KBM-7 (cell line): ENCODE data around the gene SORD.

ENCODE experiments used
- DNase-seq: peaks from one replicate; pipeline ENCODE4 v3.0.0-alpha.2; 2015
- in situ Hi-C: fragments of 300-500 bp; cut with MboI; formaldehyde crosslinking; loops from 2 replicates; pipeline ENCODE4 v1.14.3; 2020; ENCODE audit warnings: low sequenced_read_pairs, low pct_unique_long_range_greater_than_20kb, mixed read lengths

Gene SORD

DNA sequence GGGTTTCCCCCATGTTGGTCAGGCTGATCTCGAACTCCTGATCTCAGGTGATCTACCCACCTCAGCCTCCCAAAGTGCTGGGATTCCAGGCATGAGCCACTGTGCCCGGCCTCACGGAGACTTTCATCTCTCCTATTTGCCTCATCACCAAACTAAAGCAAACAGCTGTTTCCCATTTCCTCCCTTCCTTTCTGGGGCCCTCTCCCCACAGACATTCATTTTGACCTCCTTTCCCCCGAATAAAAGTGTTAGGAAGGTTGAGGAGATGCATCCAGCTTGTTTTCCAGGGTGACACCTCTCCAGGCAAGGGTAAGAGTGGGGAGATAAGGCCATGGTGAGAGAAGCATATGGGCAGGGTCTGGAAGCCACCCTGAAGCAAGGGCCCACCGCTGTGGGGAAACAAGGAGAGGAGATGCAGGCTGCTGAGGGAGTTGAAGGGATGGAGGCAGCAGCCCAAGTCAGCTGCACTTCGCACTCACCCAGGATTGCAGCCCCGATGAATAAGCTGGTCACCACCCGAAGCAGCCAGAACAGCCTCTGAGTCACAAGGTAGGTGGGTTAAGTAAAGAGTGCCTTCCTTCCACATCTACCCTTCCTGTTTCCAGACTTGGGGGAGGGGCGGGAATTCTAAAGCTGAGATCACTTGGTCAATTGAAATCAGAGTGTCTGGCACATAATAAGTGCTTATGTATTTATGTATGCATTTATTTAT, 98.9 kb downstream of the SORD start:
- in situ Hi-C loops = loop anchor here (25.0 kb wide), 1 partner anchor 160 kb away; the partner anchor contains the start of gene TERB2
- DNase-seq = no peak

DNA sequence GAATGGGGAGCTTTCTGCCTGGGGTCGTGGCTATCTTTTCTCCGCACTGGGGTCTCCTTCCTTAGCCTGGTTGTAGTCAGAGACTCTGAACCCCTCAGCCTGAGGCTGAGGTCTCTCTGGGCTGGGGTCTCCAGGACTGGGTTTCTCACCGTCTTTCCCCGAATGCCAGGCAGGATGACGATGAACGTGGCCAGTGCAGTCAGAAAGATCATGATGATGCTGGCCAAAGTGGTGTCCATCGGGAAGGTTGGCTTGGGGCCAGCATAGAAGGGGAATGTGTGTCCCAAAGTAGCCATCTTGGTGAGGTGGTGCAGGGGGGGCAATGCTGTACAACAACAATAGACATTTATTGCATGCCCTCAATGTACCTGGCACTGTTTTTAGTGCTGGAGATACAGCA, 99.7 kb downstream of the SORD start:
- DNase-seq = no peak
- in situ Hi-C loops = loop anchor here (25.0 kb wide), 1 partner anchor 160 kb away; the partner anchor contains the start of gene TERB2

DNA sequence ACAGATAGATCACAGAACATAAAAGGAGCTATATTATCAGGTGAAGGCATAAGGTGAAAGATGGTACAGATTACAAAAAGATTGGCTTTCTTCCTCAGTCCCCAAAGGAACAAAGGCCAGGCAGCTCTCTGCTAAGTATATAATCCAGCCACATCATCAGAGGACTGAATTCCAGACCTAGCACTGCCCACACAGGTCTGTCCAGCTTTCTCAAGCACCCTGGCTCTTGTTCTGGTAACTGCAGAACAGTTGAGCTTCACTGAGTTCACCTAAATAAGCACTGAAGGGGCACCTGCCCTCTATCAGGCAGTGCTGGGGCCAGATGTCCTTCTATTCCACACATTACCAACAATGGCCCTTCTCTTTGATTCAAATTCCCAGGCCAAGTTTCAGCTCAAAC, 100.4 kb downstream of the SORD start:
- no peak for DNase-seq
- in situ Hi-C loops = loop anchor here (25.0 kb wide), 1 partner anchor 161 kb away; the partner anchor contains the start of gene TERB2

DNA sequence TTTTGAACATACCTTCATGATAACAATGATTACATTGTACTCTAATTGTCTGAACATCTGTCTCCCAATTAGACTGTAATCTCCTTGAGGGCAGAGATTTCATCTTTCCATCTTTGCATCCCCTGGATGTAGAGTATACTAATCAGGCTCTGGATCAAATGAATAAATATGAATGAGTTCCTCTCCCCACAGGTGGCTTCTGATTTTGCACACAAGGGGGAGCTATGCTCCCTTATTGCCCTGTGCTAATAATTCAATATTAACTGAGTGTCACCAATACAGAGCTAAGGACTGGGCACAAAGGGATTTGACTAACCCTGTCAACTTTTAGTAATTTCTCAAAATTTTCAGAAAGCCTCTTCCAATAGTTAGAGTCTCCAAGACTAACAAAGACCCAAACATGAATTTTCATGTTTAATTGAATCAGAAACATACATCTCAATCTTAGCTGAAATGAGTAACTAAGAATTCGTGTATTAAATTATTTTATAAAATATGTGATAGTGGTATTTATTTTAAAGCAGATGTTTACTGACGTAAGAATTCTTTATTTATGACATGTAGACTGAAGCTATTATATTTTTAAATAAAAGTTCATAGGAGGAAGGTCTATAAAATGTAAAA, 103.7 kb downstream of the SORD start:
- DNase-seq = peak; percentile 48
- in situ Hi-C loops = no loop called here
